Memory B cell (primary cell): ENCODE results near the gene ECHS1.

Source experiments
- ATAC-seq: fragments of 150-1000 bp; cut with Tn5 transposase; 2 replicates; pipeline ENCODE4 v1.10.0; 2021; ENCODE audit warnings: low read depth, mild to moderate bottlenecking, moderate library complexity
- DNase-seq, 2 donors: peaks; one replicate each; pipeline ENCODE4 v3.0.0; 2022; ENCODE audit warnings: low spot score in 2 of 2
- H3K27ac Mint-ChIP-seq: one replicate; pipeline ENCODE4 v1.8.0; 2022; ENCODE audit warnings: mild to moderate bottlenecking, moderate library complexity, mixed read lengths
- H3K27me3 Mint-ChIP-seq: one replicate; pipeline ENCODE4 v1.8.0; 2022; ENCODE audit warnings: mixed read lengths
- H3K36me3 Mint-ChIP-seq: one replicate; pipeline ENCODE4 v1.8.0; 2022; ENCODE audit warnings: mild to moderate bottlenecking, mixed read lengths
- H3K4me1 Mint-ChIP-seq: one replicate; pipeline ENCODE4 v1.8.0; 2022; ENCODE audit warnings: mixed read lengths
- H3K4me3 Mint-ChIP-seq: one replicate; pipeline ENCODE4 v1.8.0; 2022; ENCODE audit warnings: mild to moderate bottlenecking, moderate library complexity, mixed read lengths
- H3K9me3 Mint-ChIP-seq: one replicate; pipeline ENCODE4 v1.8.0; 2022; ENCODE audit warnings: mixed read lengths

The ECHS1 gene

DNA sequence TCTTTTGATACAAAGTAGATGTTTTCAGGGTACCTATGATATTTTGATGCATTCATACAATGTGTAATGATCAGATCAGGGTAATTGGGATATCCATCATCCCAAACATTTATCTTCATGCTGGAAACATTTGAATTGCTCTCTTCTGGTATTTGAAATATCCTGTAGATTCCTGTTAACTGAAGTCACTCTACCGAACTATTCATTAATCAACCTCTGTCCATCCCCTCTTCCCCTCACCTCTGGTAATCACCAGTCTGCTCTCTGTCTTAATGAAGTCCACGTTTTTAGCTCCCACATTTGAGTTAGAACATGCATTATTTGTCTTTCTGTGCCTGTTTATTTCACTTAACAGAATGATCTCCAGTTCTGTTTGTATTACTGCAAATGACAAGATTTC is 32.1 kb upstream of the ECHS1 start:
- H3K4me3 Mint-ChIP-seq, result no peak overlapping the region
- DNase-seq, result no peak
- peaks cover 40% of the 10 kb centered on the region for H3K4me1 Mint-ChIP-seq
- no peak for ATAC-seq
- H3K36me3 Mint-ChIP-seq, result peaks cover 46% of the 10 kb centered on the region
- no peaks in the 10 kb centered on the region for H3K27me3 Mint-ChIP-seq
- no peaks in the 10 kb centered on the region for H3K9me3 Mint-ChIP-seq
- H3K27ac Mint-ChIP-seq, result peak overlapping the region; percentile 56

DNA sequence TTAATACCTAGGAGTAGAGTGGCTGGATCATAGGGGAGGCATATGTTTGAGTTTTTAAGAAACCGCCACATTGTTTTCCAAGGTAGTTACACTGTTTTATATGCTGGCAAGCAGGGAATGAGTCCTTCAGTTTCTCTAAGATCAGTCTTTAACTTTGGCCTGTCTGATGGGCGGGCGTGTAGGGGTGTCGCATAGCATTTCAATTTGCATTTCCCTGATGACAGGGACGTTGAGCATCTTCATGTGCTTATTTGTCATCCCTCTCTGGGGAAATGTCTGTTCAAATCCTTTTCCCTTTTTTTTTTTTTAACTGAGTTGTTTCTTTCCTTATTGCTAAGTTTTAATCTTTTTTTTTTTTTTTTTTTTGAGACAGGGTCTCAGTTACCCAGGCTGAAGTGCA is 30.6 kb upstream of the ECHS1 start:
- Mint-ChIP-seq H3K4me1 (peaks cover 36% of the 10 kb centered on the region), H3K27ac (no peak overlapping the region), H3K27me3 (no peaks in the 10 kb centered on the region), H3K9me3 (no peaks in the 10 kb centered on the region), H3K36me3 (peaks cover 38% of the 10 kb centered on the region), H3K4me3 (no peak overlapping the region)
- ATAC-seq, result no peak
- no peak for DNase-seq

DNA sequence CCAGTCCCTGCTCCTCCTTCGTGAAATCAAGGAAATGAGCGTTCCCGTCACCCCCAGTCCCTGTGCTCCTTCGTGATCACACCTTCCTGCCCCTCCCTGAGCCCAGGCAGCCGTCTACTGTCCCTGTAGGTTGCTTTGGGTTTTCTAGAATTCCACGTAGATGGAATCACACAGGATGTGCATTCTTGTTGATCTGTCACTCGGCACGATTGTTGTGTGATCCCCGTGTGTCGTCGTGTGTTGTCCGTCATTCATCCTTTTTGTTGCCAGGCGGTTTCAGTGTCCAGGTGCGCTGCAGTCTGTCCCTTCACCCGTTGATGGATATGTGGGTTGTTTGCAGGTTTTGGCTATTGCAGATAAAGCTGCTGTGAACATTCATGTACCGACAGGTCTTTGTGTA is 30.2 kb upstream of the ECHS1 start:
- ATAC-seq (no peak), DNase-seq (no peak)
- H3K27me3 Mint-ChIP-seq, result no peaks in the 10 kb centered on the region
- H3K27ac Mint-ChIP-seq, result no peak overlapping the region
- peaks cover 37% of the 10 kb centered on the region for H3K36me3 Mint-ChIP-seq
- H3K9me3 Mint-ChIP-seq, result no peaks in the 10 kb centered on the region
- no peak overlapping the region for H3K4me3 Mint-ChIP-seq
- peaks cover 36% of the 10 kb centered on the region for H3K4me1 Mint-ChIP-seq

DNA sequence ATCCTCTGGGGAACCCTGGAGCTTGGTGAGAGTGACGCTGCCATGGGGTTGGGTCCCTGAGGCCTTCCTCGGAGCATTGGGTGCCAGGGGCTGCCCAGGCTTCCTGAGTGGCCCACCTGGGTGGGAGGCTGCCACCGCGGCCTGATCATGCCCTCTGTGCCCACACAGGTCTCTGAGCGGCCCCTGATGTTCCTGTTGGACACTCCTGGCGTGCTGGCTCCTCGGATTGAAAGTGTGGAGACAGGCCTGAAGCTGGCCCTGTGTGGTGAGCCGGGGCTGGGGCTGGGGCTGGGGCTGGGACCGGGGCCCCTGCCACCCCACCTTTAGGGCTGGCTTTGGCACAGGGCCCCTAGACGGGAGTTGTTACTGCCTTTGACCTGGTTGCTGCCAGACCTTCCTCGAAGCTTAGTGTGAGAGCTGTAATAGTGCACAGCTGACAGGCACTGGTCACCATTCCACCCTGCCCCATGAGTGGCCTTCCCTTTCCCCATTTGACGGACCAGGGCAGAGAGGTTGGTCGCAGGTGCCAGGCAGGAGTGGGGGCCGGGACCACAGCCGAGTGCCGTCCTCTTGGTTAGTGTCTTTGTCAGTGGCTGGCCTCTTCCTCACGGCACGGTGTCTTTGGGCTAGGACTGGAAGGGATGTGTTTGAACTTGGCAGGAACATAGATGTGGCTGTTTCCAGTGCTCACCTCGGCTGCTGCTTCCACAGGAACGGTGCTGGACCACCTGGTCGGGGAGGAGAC is 29.0 kb upstream of the ECHS1 start:
- peaks cover 34% of the 10 kb centered on the region for H3K4me1 Mint-ChIP-seq
- H3K27ac Mint-ChIP-seq, result no peak overlapping the region
- H3K27me3 Mint-ChIP-seq, result no peaks in the 10 kb centered on the region
- no peak overlapping the region for H3K4me3 Mint-ChIP-seq
- peaks cover 36% of the 10 kb centered on the region for H3K36me3 Mint-ChIP-seq
- DNase-seq, result no peak
- no peak for ATAC-seq
- H3K9me3 Mint-ChIP-seq, result no peaks in the 10 kb centered on the region

DNA sequence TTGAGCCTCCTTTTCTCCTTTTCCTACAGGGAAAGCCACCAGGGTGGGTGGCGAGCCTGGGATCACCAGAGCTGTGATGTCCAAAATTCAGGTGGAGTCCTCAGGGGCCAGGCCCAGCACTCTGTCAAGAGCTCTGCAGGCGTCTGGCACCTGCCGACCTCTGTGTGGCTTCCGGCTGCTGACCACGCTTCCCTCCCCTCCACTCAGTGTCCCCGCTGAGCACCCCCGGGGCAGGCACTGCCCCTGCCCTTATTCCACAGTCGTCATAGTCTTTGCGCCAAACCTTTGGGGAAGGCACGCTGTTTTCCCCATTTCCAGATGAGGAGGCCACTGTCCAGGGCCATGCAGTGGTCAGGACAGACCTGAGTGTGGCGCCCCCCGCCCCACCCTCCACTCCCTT is 28.3 kb upstream of the ECHS1 start:
- H3K9me3 Mint-ChIP-seq, result no peaks in the 10 kb centered on the region
- peaks cover 35% of the 10 kb centered on the region for H3K36me3 Mint-ChIP-seq
- H3K27me3 Mint-ChIP-seq, result no peaks in the 10 kb centered on the region
- peak overlapping the region; percentile 75 for H3K27ac Mint-ChIP-seq
- peaks cover 37% of the 10 kb centered on the region for H3K4me1 Mint-ChIP-seq
- H3K4me3 Mint-ChIP-seq, result peak overlapping the region; percentile 52
- no peak for ATAC-seq
- no peak for DNase-seq

DNA sequence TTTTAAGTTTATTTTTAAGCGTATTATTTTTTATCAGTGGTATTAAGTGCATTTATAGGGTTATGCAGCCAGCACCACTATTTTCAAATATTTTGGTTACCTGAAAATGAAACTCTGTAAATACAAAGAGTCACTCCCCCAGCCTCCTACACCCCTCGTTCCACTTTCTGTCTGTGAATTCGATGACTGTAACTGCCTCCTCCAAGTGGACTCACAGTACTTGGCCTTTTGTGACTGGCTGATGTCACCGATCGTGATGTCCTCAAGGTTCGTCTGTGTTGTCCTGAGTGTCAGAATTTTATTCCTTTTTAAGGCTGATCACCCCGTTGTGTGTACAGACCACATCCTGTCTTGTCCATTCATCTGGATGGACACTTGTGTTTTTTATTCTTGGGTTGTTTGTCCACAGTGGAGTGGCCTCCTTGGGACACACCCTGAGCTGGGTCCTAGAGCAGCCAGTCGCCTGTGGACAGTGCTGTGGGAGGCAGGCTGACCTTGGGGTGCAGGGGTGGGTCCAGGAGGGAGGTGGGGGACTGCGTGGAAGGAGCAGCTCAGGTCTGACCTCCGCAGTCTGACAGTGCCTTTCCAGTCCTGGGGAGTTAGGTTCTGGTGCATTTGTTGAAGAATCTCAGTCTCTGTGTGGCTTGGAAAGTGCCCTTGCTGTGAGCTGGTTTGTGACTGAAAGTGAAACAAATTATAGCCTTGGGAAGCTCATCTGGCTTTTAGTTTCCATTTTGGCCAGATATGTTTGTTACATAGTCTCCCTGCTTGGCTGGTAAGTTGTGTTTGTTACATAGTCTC is 27.7 kb upstream of the ECHS1 start:
- Mint-ChIP-seq H3K27ac (peak overlapping the region; percentile 75), H3K4me3 (peak overlapping the region; percentile 52), H3K9me3 (no peaks in the 10 kb centered on the region), H3K4me1 (peaks cover 33% of the 10 kb centered on the region), H3K36me3 (peaks cover 35% of the 10 kb centered on the region), H3K27me3 (no peaks in the 10 kb centered on the region)
- peak; percentile 90 for ATAC-seq
- no peak for DNase-seq

DNA sequence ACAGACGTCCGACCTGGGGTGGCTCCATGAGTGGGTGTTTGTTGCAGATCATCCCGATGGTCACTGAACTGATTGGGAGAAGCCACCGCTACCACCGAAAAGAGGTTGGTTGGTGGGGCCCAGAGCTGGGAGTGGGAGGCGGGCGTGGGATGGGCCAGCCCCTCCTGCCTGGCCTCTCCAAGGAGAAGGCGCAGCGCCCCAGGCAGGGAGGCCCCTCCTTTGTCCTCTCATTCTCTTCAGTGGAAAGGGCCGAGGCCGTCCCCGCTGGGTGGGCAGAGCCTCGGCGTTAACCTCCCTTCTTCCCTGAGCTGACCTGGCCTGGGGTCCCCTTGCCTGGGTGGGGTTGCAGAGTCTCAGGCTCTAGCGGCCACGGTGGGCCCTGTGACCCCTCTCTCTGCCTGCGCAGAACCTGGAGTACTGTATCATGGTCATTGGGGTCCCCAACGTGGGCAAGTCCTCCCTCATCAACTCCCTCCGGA is 26.0 kb upstream of the ECHS1 start:
- Mint-ChIP-seq H3K4me3 (no peak overlapping the region), H3K27ac (no peak overlapping the region), H3K27me3 (no peaks in the 10 kb centered on the region), H3K9me3 (no peaks in the 10 kb centered on the region), H3K4me1 (peaks cover 32% of the 10 kb centered on the region), H3K36me3 (peaks cover 34% of the 10 kb centered on the region)
- ATAC-seq (no peak), DNase-seq (no peak)

DNA sequence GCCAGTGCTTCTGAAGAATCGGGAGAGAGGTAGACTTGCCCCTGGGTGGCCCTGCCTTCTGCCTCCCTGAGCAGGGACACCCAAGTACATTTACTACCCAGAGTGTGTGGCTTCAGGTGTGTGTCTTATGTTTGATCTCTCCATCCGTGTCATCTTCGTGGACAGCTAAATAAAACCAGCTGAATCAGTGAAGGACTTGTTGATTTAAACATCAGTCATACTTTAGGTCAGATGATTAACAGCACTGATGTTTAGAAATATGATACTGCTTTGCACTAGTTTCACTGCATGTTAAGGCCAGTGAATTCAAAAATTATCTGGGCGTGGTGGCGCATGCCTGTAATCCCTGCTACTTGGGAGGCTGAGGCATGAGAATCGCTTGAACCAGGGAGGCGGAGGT is 24.8 kb upstream of the ECHS1 start:
- Mint-ChIP-seq H3K36me3 (peaks cover 27% of the 10 kb centered on the region), H3K27me3 (no peaks in the 10 kb centered on the region), H3K4me1 (peaks cover 27% of the 10 kb centered on the region), H3K4me3 (no peak overlapping the region), H3K27ac (no peak overlapping the region), H3K9me3 (no peaks in the 10 kb centered on the region)
- no peak for DNase-seq
- no peak for ATAC-seq

DNA sequence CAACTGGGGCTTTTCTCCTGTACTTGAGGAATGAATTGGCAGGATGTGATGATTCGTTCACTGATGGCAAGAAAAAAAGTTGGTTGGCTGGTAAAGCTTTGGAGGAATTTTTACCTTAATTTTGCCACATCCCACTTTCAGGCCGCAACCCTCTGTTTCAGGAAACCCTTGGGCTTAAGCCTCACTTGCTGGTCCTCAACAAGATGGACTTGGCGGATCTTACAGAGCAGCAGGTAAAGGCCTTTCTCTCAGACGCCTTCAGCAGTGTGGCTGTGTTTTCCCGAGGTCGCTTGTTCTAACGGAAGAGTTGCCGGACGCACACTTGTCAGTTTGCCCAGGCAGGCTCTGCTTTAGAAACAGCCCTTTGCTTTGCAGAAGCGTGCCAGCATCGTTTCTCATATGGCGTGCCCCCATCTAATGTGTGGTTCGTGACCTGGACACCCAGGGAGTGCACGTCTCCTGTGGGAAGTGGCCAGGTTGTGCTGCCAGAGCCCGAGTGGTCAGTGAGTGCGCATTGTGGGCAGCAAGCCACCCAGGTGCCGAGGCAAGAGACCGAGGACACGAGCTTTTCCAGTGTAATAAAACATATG is 23.0 kb upstream of the ECHS1 start:
- no peak overlapping the region for H3K4me3 Mint-ChIP-seq

DNA sequence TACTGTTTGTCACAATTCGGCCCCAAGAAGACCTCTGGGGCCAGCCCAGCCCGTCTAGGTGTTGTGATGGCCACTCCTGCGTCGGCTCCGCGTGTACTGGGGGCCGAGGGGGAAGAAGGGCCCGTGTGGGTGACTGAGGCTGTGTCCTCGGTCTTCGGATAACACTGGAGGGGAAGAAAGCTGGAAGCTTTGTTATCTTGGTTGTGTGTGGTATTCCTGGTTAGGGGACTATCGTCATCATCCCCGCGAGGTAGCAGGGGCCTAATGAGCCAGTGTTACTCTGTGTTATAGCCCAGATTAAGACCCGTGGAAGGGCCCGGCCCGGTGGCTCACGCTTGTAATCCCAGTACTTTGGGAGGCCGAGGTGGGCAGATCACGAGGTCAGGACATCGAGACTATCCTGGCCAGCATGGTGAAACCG is 21.7 kb upstream of the ECHS1 start:
- peak overlapping the region; percentile 84 for H3K27ac Mint-ChIP-seq
- ATAC-seq (no peak), DNase-seq (no peak)
- peak overlapping the region; percentile 89 for H3K4me3 Mint-ChIP-seq
- H3K4me1 Mint-ChIP-seq, result peaks cover 40% of the 10 kb centered on the region
- no peaks in the 10 kb centered on the region for H3K27me3 Mint-ChIP-seq
- H3K36me3 Mint-ChIP-seq, result peaks cover 17% of the 10 kb centered on the region
- no peaks in the 10 kb centered on the region for H3K9me3 Mint-ChIP-seq

More for the DNA sequence above, 23.0 kb upstream of the ECHS1 start:
- H3K27me3 Mint-ChIP-seq, result no peaks in the 10 kb centered on the region
- ATAC-seq (no peak), DNase-seq (no peak)
- H3K9me3 Mint-ChIP-seq, result no peaks in the 10 kb centered on the region
- H3K36me3 Mint-ChIP-seq, result peaks cover 20% of the 10 kb centered on the region
- H3K4me1 Mint-ChIP-seq, result peaks cover 36% of the 10 kb centered on the region
- no peak overlapping the region for H3K27ac Mint-ChIP-seq

DNA sequence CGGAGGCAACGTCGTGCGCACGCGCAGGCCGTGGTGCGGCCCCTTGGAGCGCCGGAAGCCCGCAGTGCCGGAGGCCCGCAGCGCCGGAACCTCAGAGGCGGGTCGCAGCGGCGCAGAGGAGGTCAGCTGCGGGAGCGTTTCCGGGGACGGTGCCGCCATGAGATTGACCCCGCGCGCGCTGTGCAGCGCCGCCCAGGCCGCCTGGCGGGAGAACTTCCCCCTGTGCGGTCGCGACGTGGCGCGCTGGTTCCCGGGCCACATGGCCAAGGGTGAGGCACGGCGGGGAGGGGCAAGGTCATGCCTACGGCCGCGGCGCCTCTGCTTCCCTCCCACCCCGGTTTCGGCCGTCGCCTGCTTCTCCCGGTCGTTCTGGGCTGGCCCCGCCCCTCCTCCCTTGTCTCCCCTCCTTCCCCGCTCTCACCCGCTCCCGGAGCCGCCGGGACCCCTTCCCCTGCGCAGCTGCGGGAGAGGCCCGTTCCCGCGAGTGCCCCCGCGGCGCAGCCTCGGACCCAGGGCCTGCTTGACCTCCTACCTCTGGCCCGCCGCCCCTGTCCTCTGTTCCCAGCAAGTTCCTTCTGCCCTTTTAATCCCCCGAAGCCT is 21.0 kb upstream of the ECHS1 start, which contains the start of gene MTG1:
Gene MTG1 (plus strand): TSS at position 94 of the 600 bp plus-strand sequence. CDS start 64 bp downstream, at position 158.
- peak within 1 kb of the TSS; percentile 89 for H3K4me3 Mint-ChIP-seq
- DNase-seq (peak; percentile 93 to 96), ATAC-seq (peak; percentile 65)
- H3K27me3 Mint-ChIP-seq, result no peaks in the 10 kb centered on the region
- peak within 1 kb of the TSS; percentile 84 for H3K27ac Mint-ChIP-seq
- peaks cover 43% of the 10 kb centered on the region for H3K4me1 Mint-ChIP-seq
- peaks cover 16% of the 10 kb centered on the region for H3K36me3 Mint-ChIP-seq
- no peaks in the 10 kb centered on the region for H3K9me3 Mint-ChIP-seq

DNA sequence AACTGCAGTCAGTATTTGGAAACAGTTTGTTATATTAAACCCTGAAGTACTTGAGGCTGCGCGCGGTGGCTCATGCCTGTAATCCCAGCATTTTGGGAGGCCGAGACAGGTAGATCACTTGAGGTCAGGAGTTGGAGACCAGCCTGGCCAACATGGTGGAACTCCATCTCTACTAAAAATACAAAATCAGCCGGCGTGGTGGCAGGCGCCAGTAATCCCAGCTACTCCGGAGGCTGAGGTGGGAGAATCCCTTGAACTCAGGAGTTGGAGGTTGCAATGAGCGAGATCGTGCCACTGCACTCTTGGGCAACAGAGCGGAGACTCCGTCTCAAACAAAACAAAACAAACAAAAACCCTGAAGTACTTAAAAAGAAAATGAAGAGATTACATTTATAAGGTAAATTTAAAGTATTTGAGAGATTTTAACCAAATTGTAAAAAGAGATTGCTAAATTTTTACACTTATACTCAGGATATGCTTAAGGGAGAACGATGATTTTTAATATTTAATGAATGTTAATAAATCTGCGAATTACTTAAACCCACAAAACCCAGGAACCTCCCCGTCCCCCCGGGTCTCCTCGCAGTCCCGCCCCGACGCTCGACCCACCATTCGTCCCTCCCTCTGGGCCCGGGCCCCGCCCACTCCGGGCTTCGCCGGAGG is 20.4 kb upstream of the ECHS1 start:
- no peak for ATAC-seq
- H3K27me3 Mint-ChIP-seq, result no peaks in the 10 kb centered on the region
- peak overlapping the region; percentile 89 for H3K4me3 Mint-ChIP-seq
- H3K9me3 Mint-ChIP-seq, result no peaks in the 10 kb centered on the region
- peaks cover 15% of the 10 kb centered on the region for H3K36me3 Mint-ChIP-seq
- peaks cover 46% of the 10 kb centered on the region for H3K4me1 Mint-ChIP-seq
- peak overlapping the region; percentile 84 for H3K27ac Mint-ChIP-seq
- no peak for DNase-seq

DNA sequence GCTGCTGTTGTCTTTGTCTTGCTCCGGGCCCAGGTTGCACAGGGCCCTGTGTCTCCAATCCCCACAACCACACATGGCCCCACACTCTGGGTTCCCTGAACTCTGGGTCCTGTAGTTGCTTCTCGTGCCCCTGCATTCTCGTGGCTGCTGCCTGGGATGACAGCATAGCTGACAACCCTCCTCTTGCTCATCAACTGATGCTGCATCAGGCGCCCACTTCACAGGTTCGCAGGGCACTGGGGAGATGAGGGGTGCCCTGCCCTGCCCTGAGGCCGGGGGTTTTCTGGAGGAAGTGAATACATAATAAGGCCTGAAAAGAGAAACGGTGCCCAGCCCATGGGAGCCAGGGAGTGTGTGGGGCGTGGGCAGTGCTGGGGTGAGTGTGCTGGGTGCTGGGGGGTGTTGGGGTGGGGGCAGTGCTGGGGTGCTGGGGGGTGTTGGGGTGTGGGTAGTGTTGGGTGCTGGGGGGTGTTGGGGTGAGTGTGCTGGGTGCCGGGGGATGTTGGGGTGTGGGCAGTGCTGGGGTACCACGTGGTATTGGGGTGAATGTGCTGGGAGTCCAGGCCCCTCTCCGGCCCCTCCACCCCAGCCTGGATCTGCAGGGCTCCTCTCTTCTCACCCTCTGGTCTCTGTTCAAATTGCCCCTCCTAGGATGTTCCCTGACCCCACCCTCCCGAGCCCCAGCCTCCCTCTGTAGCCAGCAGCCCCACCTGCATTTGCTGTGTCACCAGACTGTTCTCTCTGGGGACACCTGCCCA is 18.8 kb upstream of the ECHS1 start:
- Mint-ChIP-seq H3K36me3 (peaks cover 3% of the 10 kb centered on the region), H3K9me3 (no peaks in the 10 kb centered on the region), H3K27me3 (no peaks in the 10 kb centered on the region), H3K4me1 (peaks cover 45% of the 10 kb centered on the region), H3K27ac (peak overlapping the region; percentile 88), H3K4me3 (peak overlapping the region; percentile 78)
- peak; percentile 20 for ATAC-seq
- DNase-seq, result no peak
